GM23338 (cell line): ENCODE measurements around the gene FITM2. TPM values are rescaled to one million over a fixed set of nuclear protein-coding genes. Genes with fewer than 3 reads are reported as not detected.

Experiments used
- ATAC-seq: fragments of 200-7000 bp; cut with Tn5 transposase; 3 replicates; pipeline ENCODE4 v1.9.1; 2020
- DNase-seq: peaks from one replicate; pipeline ENCODE4 v3.0.0-alpha.2; 2015; ENCODE audit warnings: low spot score
- H2AFZ ChIP-seq: fragments of 200-600 bp; sonication (generic); 2 replicates; pipeline ENCODE4 v1.8.0; 2016; ENCODE audit warnings: antibody characterized with exemption, mild to moderate bottlenecking, moderate library complexity
- H3F3A ChIP-seq: fragments of 200-600 bp; sonication (generic); replicated peaks from 2 replicates; pipeline ENCODE4 v1.8.0; 2017; ENCODE audit warnings: antibody characterized with exemption, mixed run types, low read depth
- H3K27ac ChIP-seq: fragments of 200-600 bp; sonication (generic); 2 replicates; pipeline ENCODE4 v1.6.1; 2016; ENCODE audit warnings: low read depth
- H3K27me3 ChIP-seq: fragments of 200-600 bp; sonication (generic); 2 replicates; pipeline ENCODE4 v1.8.0; 2016; ENCODE audit warnings: mild to moderate bottlenecking, mixed run types, moderate library complexity; ENCODE audit not compliant: insufficient read depth
- H3K36me3 ChIP-seq: fragments of 200-600 bp; sonication (generic); 2 replicates; pipeline ENCODE4 v1.8.0; 2016; ENCODE audit warnings: mild to moderate bottlenecking; ENCODE audit not compliant: insufficient read depth
- H3K4me1 ChIP-seq: fragments of 200-600 bp; sonication (generic); 2 replicates; pipeline ENCODE4 v1.8.0; 2016; ENCODE audit warnings: mild to moderate bottlenecking, moderate library complexity; ENCODE audit not compliant: insufficient read depth
- H3K4me2 ChIP-seq: fragments of 200-600 bp; sonication (generic); 2 replicates; pipeline ENCODE4 v1.7.1; 2017; ENCODE audit warnings: mixed run types
- H3K4me3 ChIP-seq: fragments of 200-600 bp; sonication (generic); 2 replicates; pipeline ENCODE4 v1.6.1; 2016; ENCODE audit warnings: mixed run types
- H3K79me2 ChIP-seq: fragments of 200-600 bp; sonication (generic); replicated peaks from 2 replicates; pipeline ENCODE4 v1.8.0; 2017; ENCODE audit warnings: mild to moderate bottlenecking; ENCODE audit not compliant: insufficient read depth
- H3K9me2 ChIP-seq: fragments of 200-600 bp; sonication (generic); 2 replicates; pipeline ENCODE4 v1.8.0; 2017; ENCODE audit not compliant: insufficient read depth
- H4K20me1 ChIP-seq: fragments of 200-600 bp; sonication (generic); replicated peaks from 2 replicates; pipeline ENCODE4 v1.8.0; 2017; ENCODE audit warnings: mild to moderate bottlenecking; ENCODE audit not compliant: insufficient read depth
- H3K27ac Mint-ChIP-seq: 2 replicates; pipeline ENCODE4 v1.8.0; 2020; ENCODE audit warnings: inconsistent platforms, mild to moderate bottlenecking, moderate library complexity, mixed read lengths
- H3K27me3 Mint-ChIP-seq: 3 replicates; pipeline ENCODE4 v1.8.0; 2022; ENCODE audit warnings: low read depth, mild to moderate bottlenecking, moderate library complexity, mixed read lengths, inconsistent platforms; ENCODE audit not compliant: insufficient read depth, poor library complexity
- H3K36me3 Mint-ChIP-seq: 3 replicates; pipeline ENCODE4 v1.8.0; 2021; ENCODE audit warnings: low read depth, mild to moderate bottlenecking, inconsistent platforms, moderate library complexity, mixed read lengths
- H3K4me1 Mint-ChIP-seq: 3 replicates; pipeline ENCODE4 v1.8.0; 2020; ENCODE audit warnings: mild to moderate bottlenecking, inconsistent platforms, mixed read lengths
- H3K4me3 Mint-ChIP-seq: 3 replicates; pipeline ENCODE4 v1.8.0; 2021; ENCODE audit warnings: moderate library complexity, mild to moderate bottlenecking, inconsistent platforms, mixed read lengths
- H3K9me3 Mint-ChIP-seq: 3 replicates; pipeline ENCODE4 v1.8.0; 2020; ENCODE audit warnings: moderate library complexity, mild to moderate bottlenecking, inconsistent platforms, mixed read lengths
- CREB1 ChIP-seq: fragments of 250-450 bp; sonication (Bioruptor Pico); IDR thresholded peaks from 2 replicates; pipeline ENCODE4 v1.5.0; 2020; ENCODE audit warnings: low read depth, mild to moderate bottlenecking, moderate library complexity
- EZH2 ChIP-seq: fragments of 200-600 bp; sonication (generic); IDR thresholded peaks from one replicate; pipeline ENCODE4 v1.8.0; 2017; ENCODE audit warnings: antibody characterized with exemption, mild to moderate bottlenecking, low read depth; ENCODE audit not compliant: unreplicated experiment
- EZH2phosphoT487 ChIP-seq: fragments of 200-600 bp; sonication (generic); IDR thresholded peaks from one replicate; pipeline ENCODE4 v1.8.1; 2018; ENCODE audit warnings: antibody characterized with exemption; ENCODE audit not compliant: unreplicated experiment
- JUNB ChIP-seq: IDR thresholded peaks from one replicate; pipeline ENCODE4 v1.6.1; 2016; ENCODE audit warnings: antibody characterized with exemption; ENCODE audit not compliant: unreplicated experiment
- NANOG ChIP-seq: IDR thresholded peaks from 2 replicates; pipeline ENCODE4 v1.6.1; 2016; ENCODE audit warnings: antibody characterized with exemption, borderline replicate concordance
- POLR2AphosphoS5 ChIP-seq: IDR thresholded peaks from 2 replicates; pipeline ENCODE4 v1.6.1; 2016; ENCODE audit warnings: antibody characterized with exemption, low read depth
- STAT1 ChIP-seq: IDR thresholded peaks from one replicate; pipeline ENCODE4 v1.6.1; 2016; ENCODE audit warnings: antibody characterized with exemption; ENCODE audit not compliant: unreplicated experiment
- ZNF114 ChIP-seq: fragments of 250-450 bp; sonication (Bioruptor Pico); IDR thresholded peaks from 2 replicates; pipeline ENCODE4 v1.5.0; 2020; ENCODE audit warnings: mild to moderate bottlenecking, moderate library complexity
- ZNF331 ChIP-seq: fragments of 250-450 bp; sonication (Bioruptor Pico); IDR thresholded peaks from 2 replicates; pipeline ENCODE4 v1.5.0; 2020; ENCODE audit warnings: low read depth, mild to moderate bottlenecking, moderate library complexity
- polyA plus RNA-seq: library from polyadenylated mRNA; unstranded; fragments of >200 nt; fragmentation: Nextera tagmentation; extraction: Ambion mirVana; gene quantifications from 2 replicates; pipeline ENCODE4 v1.2.1, GENCODE V29; 2016
- total RNA-seq: library from RNA; depleted of rRNA; stranded (reverse); fragments of >200 nt; shearing (Covaris generic); gene quantifications from 2 replicates; pipeline ENCODE4 v1.2.3, GENCODE V29; 2014
- TF ChIP-seq, protein P1 (sequence below): IDR thresholded peaks from one replicate; pipeline ENCODE4 v1.6.1; 2018; ENCODE audit warnings: antibody characterized with exemption; ENCODE audit not compliant: unreplicated experiment
- TF ChIP-seq, protein P2 (sequence below): fragments of 250-450 bp; sonication (Bioruptor Pico); IDR thresholded peaks from 2 replicates; pipeline ENCODE4 v1.5.0; 2020; ENCODE audit warnings: mild to moderate bottlenecking, moderate library complexity
- TF ChIP-seq, protein P3 (sequence below), 2 experiments: fragments of 200-600 bp in 1 of 2; sonication (generic) in 1 of 2; conservative IDR thresholded peaks; 2 replicates each; pipeline versions ENCODE4 v1.5.1 to v1.6.1; 2016 to 2017; ENCODE audit warnings: antibody characterized with exemption in 2 of 2, low read depth in 2 of 2, mild to moderate bottlenecking in 2 of 2, moderate library complexity in 1 of 2
- TF ChIP-seq, protein P4 (sequence below): IDR thresholded peaks from 2 replicates; pipeline ENCODE4 v1.6.1; 2016; ENCODE audit warnings: antibody characterized with exemption

FITM2 gene
- total and polyA plus RNA-seq, 2 experiments from 2014 or later: 0.87 to 1.6 TPM

DNA sequence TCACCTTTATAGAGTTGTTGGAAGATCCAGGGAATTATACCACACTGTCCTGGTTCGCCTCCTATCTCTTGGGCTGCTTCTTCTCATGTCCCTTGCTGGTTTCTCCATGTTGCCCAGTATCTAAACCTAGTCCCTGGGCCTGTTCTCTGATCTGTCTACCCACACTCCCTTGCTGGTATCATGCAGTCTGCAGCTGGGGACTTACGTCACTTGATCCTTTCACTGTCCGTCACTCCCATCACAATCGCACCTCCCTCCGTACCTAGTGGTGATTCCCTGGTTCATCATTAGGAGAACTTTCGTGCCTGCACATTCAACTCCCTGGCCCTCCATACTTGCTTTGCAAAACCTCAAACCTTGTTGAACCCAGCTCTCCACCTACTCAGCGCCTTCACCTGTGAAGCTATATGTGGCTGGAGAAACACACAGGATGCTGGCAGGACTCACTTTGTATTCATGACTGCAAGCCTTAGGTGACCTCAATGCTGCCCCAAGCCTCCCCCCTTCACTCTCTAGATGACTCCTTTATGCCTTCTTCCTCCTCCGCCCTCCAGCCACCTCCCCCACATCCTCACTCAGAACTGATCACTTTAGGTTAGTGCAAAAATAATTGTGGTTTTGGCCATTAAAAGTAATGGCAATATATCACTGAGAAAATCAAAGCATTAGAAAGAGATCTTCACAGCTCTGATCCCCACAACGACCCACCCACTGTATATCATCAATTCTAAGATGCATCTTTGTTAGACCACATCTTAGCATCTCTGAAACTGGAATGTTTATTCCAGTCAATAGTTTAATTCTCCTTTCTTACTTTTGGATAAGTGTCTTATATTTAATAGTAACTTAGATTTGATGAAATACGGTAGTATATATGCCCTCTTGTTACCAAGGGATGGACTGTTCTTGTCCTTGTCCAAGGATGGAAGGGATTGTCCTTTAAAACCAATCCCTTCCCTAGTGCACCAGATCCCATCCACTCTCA lies 37.5 kb downstream of the FITM2 start:
- TF ChIP-seq ZNF114 (no peak), STAT1 (no peak), NANOG (no peak), EZH2phosphoT487 (no peak), JUNB (no peak), EZH2 (no peak), CREB1 (CRISPR knock-in tag) (no peak), POLR2AphosphoS5 (no peak), ZNF331 (CRISPR knock-in tag) (no peak)
- TF ChIP-seq, protein P1, sequence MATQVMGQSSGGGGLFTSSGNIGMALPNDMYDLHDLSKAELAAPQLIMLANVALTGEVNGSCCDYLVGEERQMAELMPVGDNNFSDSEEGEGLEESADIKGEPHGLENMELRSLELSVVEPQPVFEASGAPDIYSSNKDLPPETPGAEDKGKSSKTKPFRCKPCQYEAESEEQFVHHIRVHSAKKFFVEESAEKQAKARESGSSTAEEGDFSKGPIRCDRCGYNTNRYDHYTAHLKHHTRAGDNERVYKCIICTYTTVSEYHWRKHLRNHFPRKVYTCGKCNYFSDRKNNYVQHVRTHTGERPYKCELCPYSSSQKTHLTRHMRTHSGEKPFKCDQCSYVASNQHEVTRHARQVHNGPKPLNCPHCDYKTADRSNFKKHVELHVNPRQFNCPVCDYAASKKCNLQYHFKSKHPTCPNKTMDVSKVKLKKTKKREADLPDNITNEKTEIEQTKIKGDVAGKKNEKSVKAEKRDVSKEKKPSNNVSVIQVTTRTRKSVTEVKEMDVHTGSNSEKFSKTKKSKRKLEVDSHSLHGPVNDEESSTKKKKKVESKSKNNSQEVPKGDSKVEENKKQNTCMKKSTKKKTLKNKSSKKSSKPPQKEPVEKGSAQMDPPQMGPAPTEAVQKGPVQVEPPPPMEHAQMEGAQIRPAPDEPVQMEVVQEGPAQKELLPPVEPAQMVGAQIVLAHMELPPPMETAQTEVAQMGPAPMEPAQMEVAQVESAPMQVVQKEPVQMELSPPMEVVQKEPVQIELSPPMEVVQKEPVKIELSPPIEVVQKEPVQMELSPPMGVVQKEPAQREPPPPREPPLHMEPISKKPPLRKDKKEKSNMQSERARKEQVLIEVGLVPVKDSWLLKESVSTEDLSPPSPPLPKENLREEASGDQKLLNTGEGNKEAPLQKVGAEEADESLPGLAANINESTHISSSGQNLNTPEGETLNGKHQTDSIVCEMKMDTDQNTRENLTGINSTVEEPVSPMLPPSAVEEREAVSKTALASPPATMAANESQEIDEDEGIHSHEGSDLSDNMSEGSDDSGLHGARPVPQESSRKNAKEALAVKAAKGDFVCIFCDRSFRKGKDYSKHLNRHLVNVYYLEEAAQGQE: no peak
- TF ChIP-seq, protein P2, sequence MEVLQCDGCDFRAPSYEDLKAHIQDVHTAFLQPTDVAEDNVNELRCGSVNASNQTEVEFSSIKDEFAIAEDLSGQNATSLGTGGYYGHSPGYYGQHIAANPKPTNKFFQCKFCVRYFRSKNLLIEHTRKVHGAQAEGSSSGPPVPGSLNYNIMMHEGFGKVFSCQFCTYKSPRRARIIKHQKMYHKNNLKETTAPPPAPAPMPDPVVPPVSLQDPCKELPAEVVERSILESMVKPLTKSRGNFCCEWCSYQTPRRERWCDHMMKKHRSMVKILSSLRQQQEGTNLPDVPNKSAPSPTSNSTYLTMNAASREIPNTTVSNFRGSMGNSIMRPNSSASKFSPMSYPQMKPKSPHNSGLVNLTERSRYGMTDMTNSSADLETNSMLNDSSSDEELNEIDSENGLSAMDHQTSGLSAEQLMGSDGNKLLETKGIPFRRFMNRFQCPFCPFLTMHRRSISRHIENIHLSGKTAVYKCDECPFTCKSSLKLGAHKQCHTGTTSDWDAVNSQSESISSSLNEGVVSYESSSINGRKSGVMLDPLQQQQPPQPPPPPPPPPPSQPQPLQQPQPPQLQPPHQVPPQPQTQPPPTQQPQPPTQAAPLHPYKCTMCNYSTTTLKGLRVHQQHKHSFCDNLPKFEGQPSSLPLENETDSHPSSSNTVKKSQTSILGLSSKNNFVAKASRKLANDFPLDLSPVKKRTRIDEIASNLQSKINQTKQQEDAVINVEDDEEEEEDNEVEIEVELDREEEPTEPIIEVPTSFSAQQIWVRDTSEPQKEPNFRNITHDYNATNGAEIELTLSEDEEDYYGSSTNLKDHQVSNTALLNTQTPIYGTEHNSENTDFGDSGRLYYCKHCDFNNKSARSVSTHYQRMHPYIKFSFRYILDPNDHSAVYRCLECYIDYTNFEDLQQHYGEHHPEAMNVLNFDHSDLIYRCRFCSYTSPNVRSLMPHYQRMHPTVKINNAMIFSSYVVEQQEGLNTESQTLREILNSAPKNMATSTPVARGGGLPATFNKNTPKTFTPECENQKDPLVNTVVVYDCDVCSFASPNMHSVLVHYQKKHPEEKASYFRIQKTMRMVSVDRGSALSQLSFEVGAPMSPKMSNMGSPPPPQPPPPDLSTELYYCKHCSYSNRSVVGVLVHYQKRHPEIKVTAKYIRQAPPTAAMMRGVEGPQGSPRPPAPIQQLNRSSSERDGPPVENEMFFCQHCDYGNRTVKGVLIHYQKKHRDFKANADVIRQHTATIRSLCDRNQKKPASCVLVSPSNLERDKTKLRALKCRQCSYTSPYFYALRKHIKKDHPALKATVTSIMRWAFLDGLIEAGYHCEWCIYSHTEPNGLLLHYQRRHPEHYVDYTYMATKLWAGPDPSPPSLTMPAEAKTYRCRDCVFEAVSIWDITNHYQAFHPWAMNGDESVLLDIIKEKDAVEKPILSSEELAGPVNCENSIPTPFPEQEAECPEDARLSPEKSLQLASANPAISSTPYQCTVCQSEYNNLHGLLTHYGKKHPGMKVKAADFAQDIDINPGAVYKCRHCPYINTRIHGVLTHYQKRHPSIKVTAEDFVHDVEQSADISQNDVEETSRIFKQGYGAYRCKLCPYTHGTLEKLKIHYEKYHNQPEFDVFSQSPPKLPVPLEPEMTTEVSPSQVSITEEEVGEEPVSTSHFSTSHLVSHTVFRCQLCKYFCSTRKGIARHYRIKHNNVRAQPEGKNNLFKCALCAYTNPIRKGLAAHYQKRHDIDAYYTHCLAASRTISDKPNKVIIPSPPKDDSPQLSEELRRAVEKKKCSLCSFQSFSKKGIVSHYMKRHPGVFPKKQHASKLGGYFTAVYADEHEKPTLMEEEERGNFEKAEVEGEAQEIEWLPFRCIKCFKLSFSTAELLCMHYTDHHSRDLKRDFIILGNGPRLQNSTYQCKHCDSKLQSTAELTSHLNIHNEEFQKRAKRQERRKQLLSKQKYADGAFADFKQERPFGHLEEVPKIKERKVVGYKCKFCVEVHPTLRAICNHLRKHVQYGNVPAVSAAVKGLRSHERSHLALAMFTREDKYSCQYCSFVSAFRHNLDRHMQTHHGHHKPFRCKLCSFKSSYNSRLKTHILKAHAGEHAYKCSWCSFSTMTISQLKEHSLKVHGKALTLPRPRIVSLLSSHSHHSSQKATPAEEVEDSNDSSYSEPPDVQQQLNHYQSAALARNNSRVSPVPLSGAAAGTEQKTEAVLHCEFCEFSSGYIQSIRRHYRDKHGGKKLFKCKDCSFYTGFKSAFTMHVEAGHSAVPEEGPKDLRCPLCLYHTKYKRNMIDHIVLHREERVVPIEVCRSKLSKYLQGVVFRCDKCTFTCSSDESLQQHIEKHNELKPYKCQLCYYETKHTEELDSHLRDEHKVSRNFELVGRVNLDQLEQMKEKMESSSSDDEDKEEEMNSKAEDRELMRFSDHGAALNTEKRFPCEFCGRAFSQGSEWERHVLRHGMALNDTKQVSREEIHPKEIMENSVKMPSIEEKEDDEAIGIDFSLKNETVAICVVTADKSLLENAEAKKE (CRISPR knock-in tag): no peak
- TF ChIP-seq, protein P3, sequence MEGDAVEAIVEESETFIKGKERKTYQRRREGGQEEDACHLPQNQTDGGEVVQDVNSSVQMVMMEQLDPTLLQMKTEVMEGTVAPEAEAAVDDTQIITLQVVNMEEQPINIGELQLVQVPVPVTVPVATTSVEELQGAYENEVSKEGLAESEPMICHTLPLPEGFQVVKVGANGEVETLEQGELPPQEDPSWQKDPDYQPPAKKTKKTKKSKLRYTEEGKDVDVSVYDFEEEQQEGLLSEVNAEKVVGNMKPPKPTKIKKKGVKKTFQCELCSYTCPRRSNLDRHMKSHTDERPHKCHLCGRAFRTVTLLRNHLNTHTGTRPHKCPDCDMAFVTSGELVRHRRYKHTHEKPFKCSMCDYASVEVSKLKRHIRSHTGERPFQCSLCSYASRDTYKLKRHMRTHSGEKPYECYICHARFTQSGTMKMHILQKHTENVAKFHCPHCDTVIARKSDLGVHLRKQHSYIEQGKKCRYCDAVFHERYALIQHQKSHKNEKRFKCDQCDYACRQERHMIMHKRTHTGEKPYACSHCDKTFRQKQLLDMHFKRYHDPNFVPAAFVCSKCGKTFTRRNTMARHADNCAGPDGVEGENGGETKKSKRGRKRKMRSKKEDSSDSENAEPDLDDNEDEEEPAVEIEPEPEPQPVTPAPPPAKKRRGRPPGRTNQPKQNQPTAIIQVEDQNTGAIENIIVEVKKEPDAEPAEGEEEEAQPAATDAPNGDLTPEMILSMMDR (conservative IDR thresholded peaks at IDR 0.05; ENCODE audit: low read depth in 2 of 2): no peak
- TF ChIP-seq, protein P4, sequence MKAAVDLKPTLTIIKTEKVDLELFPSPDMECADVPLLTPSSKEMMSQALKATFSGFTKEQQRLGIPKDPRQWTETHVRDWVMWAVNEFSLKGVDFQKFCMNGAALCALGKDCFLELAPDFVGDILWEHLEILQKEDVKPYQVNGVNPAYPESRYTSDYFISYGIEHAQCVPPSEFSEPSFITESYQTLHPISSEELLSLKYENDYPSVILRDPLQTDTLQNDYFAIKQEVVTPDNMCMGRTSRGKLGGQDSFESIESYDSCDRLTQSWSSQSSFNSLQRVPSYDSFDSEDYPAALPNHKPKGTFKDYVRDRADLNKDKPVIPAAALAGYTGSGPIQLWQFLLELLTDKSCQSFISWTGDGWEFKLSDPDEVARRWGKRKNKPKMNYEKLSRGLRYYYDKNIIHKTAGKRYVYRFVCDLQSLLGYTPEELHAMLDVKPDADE: no peak
- H3K4me3 Mint-ChIP-seq: no peak overlapping the region
- Histone ChIP-seq H4K20me1 (no peaks in the 10 kb centered on the region), H3K9me2 (no peaks in the 10 kb centered on the region), H3K79me2 (no peaks in the 10 kb centered on the region), H3K27me3 (no peaks in the 10 kb centered on the region), H3K27ac (no peak overlapping the region), H3F3A (no peaks in the 10 kb centered on the region), H3K4me3 (no peak overlapping the region), H3K4me2 (no peak overlapping the region), H3K4me1 (peaks cover 4% of the 10 kb centered on the region; the same call in 1 of the 2 replicates), H3K36me3 (no peaks in the 10 kb centered on the region), H2AFZ (no peak overlapping the region)
- H3K9me3 Mint-ChIP-seq: peaks cover 3% of the 10 kb centered on the region; the same call in 1 of the 3 replicates
- no peak overlapping the region for H3K27ac Mint-ChIP-seq
- H3K27me3 Mint-ChIP-seq: no peaks in the 10 kb centered on the region
- ATAC-seq: no peak
- H3K4me1 Mint-ChIP-seq: no peaks in the 10 kb centered on the region
- DNase-seq: no peak
- peaks cover 6% of the 10 kb centered on the region for H3K36me3 Mint-ChIP-seq
